HG02970 (cell line): Measurements from ENCODE around the gene CCDC149.
"Not testable (repeated sequence)": the region's sequence is repeated elsewhere in the genome, so short reads cannot be mapped to it uniquely, and the experiment has no call there.

Source experiments
- ATAC-seq: cut with Tn5 transposase; IDR thresholded peaks from one replicate; pipeline ENCODE4 v1.9.1; 2021; ENCODE audit warnings: mild to moderate bottlenecking, moderate library complexity, moderate number of reproducible peaks; ENCODE audit not compliant: unreplicated experiment, low FRiP score

Gene CCDC149

DNA sequence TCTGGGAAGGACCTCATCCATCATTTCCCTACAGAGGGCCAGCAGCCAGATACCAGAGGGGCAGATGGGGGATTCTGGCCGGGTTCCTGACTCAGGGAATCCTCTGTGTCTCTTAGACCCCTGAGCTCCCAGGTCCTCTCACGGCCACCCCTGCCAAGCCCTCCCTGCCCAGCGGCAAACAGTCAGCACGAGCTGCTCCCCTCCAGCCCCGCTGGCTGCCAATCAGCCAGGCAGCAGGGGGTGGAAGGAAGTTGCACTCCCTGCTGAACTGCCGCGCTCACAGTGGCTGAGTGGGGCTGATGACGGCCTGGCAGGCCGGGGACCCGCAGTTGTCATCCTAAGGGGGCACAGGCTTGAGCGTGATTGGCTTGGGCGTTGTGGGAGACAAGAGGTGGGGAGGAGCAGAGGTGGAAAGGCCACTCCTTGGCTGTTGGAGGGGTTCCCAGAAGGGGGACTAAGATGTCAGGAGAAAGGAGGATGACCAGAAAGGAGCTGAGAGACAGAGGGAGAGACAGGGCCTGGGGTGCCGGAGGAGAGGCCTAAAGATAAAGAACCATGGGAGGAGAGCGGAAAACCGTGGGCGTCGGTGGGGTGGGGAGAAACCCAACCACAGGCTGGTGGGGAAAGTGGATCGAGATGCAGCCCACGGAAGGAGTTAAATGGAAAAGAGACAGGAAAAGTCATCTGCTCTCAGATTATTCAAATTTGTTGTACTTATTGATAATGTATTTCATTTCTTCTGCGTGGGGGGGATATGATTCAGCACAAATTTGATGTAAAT, 4.4 kb upstream of the CCDC149 start:
- ATAC-seq: no peak

- no peak for ATAC-seq
Measured at GRCh38 chr4:24915121-24915922, 2.5 kb upstream of the CCDC149 start.

GRCh38 chr4:24914460-24914859, 1.6 kb upstream of the CCDC149 start:
- ATAC-seq: no peak

DNA sequence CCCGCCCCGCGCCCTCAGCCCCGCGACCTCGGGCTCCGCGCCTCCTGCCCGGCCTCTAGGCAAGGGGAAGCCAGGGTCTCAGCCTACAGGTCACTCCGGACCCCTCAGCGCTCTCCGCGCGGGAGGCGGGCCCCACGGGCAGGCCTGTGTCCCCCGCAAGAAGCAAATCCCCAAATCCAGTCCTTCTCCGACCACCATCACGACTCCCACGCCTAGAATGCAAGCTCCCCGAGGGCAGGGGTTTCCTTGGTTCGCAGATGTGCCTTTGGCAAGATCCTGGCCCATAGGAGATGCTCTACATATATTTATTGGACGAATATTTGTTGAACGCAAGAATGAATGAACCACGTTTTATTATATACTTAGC, 260 bp upstream of the CCDC149 start:
- no peak for ATAC-seq

DNA sequence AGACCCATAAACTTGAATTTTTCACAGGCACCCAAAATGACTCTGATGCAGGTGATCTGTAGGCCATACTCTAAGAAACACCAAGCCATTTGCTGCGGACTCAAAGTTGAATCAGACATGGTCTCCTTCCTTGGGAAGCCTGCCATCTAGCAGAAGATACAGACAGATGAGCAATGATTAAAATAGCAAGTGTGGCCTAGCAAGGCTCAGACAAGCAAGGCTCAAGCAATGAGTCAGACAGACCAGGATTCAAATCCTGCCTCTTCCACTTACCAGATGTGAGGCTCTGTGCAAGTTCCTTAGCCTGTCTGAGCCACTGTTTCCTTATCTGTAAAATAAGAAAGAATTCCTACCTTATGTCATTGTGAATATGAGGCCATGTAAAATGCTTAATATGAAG, 2.3 kb downstream of the CCDC149 start:
- no peak for ATAC-seq

- ATAC-seq: not testable (repeated sequence)
Measured at GRCh38 chr4:24909606-24910005, 3.2 kb downstream of the CCDC149 start.

DNA sequence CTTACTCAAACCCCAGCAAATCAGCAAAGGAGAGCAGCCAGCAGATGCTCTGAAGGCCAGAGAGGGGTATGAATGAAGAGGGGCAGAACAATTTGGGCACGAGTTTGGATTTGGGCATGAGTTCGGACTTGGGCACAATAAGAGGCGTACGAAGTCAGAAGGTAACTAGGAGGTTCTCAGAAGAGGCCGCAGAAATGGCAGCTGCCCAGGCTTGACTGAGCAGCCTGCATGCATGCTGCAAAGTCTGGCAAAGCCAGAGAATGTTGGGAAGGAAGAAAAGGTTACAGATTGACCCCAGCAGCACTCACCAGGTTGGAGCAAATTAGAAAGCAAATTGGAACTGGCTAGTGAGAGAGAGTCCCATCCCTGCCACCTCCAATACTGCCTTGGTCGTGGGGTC, 15.2 kb downstream of the CCDC149 start:
- ATAC-seq: no peak

DNA sequence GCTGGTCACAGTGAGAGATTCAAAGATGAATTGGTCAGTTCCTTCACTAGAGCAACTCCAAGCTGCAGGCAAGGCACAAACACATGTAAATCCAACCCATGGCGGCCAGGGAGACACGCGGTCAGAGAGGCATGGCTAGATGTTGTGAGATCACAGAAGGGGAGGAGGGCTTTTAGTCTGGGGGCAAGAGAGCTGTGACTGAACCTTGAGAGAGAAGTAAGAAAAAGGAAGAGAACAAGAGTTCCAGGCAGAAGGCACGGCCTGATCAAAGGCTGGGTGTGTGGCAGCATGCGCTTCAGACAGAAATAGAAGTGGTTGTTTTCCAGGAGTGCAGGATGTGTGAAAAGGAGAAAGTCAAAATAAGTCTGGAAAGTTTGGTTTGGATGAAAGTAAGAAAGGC, 15.9 kb downstream of the CCDC149 start:
- ATAC-seq: no peak

DNA sequence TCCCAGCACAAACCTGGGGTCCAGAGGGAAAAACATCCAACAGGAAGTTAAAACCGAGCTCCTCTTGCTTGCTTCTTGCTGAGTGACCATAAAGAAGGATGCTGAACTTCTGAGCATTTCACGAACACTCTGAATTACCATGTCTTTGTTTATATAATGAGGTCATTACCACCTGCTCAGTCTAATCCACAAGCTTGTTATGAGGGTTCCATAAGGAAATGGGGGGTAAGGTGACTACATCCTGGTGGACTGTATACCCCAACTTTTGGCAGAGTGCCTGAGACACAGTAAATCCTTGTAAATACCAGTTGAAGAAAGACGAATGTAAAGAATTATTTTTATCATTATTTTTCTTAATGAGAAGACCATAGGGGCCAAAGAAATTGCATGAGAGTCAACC, 16.8 kb downstream of the CCDC149 start:
- ATAC-seq: no peak

DNA sequence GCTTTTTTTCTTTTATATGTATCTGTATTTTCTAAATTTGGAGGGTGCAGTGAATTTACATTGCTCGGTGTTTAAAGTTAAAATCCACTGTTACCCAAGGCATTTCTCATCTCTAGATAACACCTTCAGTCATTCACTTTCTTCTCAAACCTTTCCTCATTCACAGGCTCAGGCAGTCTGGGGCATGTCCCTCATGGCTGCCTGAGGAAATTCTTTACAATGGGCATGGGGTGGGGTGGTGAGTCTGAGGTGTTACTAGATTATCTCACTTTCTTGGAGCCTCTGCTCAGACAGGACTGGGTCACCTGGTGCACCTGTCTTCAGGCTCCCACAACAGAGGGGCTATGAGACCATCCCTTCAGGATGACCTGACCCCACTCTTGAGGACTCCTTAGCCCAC, 17.4 kb downstream of the CCDC149 start:
- ATAC-seq: no peak

DNA sequence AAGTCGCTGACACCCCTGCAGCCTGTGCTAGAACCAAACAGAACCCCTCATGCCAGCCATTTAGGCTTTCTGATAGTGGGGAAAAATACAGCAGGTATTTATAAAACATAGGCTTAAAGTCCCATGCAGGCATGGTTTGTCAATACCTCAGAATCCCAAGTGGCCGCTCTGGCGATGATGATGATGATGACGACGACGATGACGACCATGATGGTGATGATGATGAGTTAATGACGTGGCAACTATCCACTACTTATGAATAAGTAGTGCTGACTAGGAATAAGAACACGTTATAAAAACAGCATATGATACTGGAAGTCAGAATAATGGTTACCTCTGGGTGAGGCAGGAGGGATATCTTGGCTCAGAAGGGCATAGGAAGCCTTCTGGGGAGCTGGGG, 18.0 kb downstream of the CCDC149 start:
- ATAC-seq: no peak

DNA sequence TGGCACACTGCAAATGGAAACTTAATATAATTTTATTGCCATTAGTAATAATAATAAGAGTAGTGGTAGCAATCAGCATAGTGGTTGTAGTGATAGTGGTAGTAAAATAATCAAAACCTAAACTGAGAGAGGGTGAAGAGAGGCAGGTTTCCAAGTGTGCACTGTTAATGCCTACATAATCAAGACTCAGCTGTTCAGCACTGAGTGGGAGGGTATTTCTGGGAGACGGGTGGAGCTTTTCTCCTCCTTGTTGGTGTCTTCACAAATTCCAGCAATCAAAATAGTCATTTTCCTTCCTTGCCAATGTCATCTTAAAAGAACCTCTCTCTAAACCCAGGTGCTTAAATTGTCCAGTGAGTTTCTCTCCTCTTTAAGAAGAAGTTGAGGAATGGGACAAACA, 18.6 kb downstream of the CCDC149 start:
- no peak for ATAC-seq

DNA sequence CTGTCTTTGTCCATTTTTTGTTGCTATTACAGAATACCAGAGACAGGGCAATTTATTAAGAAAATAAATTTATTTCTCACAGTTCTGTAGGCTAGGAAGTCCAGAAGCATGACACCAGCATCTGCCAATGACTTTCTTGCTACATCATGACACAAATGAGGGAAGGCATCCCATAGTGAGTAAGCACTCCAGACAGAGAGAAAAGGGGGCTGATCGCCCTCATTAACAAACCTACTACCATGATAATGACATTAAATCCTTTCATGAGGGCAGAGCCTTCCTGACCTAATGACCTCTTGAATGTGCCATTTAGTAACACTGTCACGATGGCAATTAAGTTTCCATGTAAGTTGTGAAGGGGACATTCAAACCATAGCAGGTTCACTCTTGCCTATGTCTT, 20.1 kb downstream of the CCDC149 start:
- ATAC-seq: no peak

DNA sequence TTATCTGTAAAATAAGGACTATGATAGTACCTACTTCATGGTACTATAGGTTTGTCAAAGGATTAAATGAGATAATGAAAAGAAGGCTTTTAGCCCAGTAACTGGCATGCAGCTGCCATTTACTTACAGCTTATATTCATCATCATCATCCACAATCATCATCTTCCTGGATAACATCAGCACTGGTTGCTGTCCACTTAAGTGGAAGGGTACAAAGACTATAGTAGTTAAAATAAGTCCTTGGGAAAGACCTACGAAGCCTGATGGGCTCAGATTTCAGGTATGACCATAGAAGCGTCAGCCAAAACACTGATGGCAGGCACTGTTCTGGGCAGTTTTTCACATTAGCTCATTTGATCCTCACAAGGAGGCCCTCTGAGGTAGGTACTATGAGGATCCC, 20.6 kb downstream of the CCDC149 start:
- ATAC-seq: no peak

- ATAC-seq: no peak
Measured at GRCh38 chr4:24890561-24891126, 22.2 kb downstream of the CCDC149 start.

DNA sequence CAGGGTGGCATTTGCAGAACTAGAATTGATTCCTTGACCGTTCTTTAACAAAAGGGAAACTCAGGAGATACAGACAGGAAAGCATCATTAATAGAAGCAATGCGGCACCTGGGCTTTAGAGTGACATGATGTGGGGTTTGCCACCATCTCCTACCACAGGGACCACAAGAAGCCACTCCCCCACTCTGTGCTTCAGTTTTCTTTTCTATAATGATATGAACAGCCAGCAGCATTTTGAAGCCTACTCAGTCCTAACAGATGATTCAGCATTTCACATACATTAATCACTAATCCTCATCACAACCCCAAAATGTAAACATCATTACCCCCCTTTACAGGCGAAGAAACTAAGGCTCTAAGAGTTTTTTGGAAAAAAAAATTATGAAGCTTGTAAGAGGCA, 22.9 kb downstream of the CCDC149 start:
- ATAC-seq: no peak

GRCh38 chr4:24888475-24889344, 24.1 kb downstream of the CCDC149 start:
- ATAC-seq: no peak

- ATAC-seq: no peak
Measured at GRCh38 chr4:24887881-24888430, 24.9 kb downstream of the CCDC149 start.

- ATAC-seq: no peak
Measured at GRCh38 chr4:24886596-24886995, 26.2 kb downstream of the CCDC149 start.

GRCh38 chr4:24885342-24885741, 27.5 kb downstream of the CCDC149 start:
- no peak for ATAC-seq
